Activated T-cell treated with anti-CD3 and anti-CD28 coated beads, Interleukin-2, amount 50 U/mL, for 1 hour (primary cell): ENCODE measurements around the gene NOL4.

ENCODE experiments used
- DNase-seq: peaks from one replicate; pipeline ENCODE4 v3.0.0-alpha.2; 2020

NOL4 gene

DNA sequence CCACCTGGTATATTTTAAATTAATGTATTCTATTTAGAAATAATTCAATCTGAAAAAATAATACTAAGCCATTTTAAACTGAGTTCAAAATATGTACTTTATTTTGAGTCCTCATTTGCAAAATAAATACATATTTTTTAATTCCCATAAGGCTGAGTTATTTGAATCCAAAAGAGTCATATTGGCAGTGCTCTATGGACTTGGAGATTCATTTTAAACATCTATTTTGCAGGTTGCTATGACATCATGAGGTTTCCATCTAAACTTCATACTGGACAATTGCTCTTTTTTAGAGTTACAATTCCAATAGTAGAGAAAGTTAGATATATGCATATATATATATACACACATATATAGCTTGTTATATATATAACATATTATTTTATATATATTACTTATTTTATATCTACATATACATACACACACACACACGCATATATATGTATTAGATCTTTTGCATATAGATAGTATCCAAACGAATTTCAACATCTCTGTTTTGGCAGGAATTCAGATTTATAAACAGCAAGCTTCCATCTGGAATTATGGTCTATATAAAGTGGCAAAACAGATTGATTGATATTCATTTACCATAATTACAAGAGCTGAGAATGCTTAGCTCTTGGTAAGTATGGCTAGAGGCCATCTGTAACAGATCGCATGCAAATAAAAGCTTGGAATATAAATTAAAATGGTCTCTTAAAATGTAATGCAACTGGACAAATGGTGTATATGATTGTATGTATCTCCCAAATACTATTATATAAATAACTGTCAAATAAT lies 34.9 kb downstream of the NOL4 start:
- DNase-seq, result no peak
